ENCODE measurements around the gene CDK10. TPM values are rescaled to one million over a fixed set of nuclear protein-coding genes. Genes with fewer than 3 reads are reported as not detected.

The CDK10 gene
- total and polyA plus RNA-seq, 10 of the 15 experiments (the other 5 are each of a cell fraction or from before 2014, with no cell fraction given) = 1.5 to 58.7 (median 36.0) TPM

GRCh38 chr16:89678258-89678657, 8.2 kb upstream of the CDK10 start:
- no TSS peak for BruUV-seq (replicated peaks)
- TF ChIP-seq BACH1 (IDR thresholded peaks at IDR 0.05; ENCODE audit: borderline replicate concordance) = no peak
- no peak for TF ChIP-seq SMAD1 (IDR thresholded peaks at IDR 0.05; ENCODE audit: low read depth, partially characterized antibody)
- no peak for TF ChIP-seq NRF1 (conservative IDR thresholded peaks at IDR 0.05; ENCODE audit: low read depth, low read length)
- TF ChIP-seq TAF1 (IDR thresholded peaks at IDR 0.05; ENCODE audit: borderline replicate concordance, low read depth, low read length) = no peak
- TF ChIP-seq ATF3 (IDR thresholded peaks at IDR 0.05; ENCODE audit: borderline replicate concordance, extremely low read depth, low read depth, low read length) = no peak
- no peak for TF ChIP-seq HCFC1 (IDR thresholded peaks at IDR 0.05; ENCODE audit: low read length)
- no peak for TF ChIP-seq NFYA (IDR thresholded peaks at IDR 0.05; ENCODE audit: borderline replicate concordance, low read depth, low read length)
- TF ChIP-seq SIX5 (IDR thresholded peaks at IDR 0.05; ENCODE audit: low read depth, low read length, severe bottlenecking) = no peak
- no peak for TF ChIP-seq ETV6 (conservative IDR thresholded peaks at IDR 0.05 in 1 of 2, IDR thresholded peaks at IDR 0.05 in 1 of 2; ENCODE audit: borderline replicate concordance in 1 of 2, low read depth in 1 of 2)
- no peak for TF ChIP-seq SMARCA5 (IDR thresholded peaks at IDR 0.05)
- TF ChIP-seq SREBF1 (IDR thresholded peaks at IDR 0.05; ENCODE audit: low read length) = no peak
- no peak for TF ChIP-seq TCF12 (IDR thresholded peaks at IDR 0.05; ENCODE audit: low read depth, low read length)
- TF ChIP-seq GATAD2B (conservative IDR thresholded peaks at IDR 0.05; ENCODE audit: low read depth) = no peak
- POLR2A ChIA-PET = no interaction called here
- H3K79me2 ChIP-seq (ENCODE audit: control insufficient read depth, insufficient read depth, low read length) = no peaks in the 10 kb centered on the region
- H3K27ac ChIP-seq (ENCODE audit: control insufficient read depth, insufficient read depth) = no peak overlapping the region
- H3K9me3 ChIP-seq (replicated peaks; ENCODE audit: control insufficient read depth, insufficient read depth, low read length) = no peaks in the 10 kb centered on the region; the same call in 2 of the 3 replicates
- H3K9ac ChIP-seq (ENCODE audit: control insufficient read depth, insufficient read depth, low read length) = no peak overlapping the region
- no peaks in the 10 kb centered on the region for H4K20me1 ChIP-seq (ENCODE audit: control insufficient read depth, insufficient read depth)
- no peak for DNase-seq (ENCODE audit: low read depth, low spot score)
- H3K36me3 ChIP-seq (ENCODE audit: control insufficient read depth in 2 of 2, insufficient read depth in 2 of 2, low read length in 1 of 2) = no peaks in the 10 kb centered on the region
- SMC1A ChIA-PET (ENCODE audit: uncharacterized antibody, unreplicated experiment) = no interaction called here
- 43% methylated on average over 2 of the region's 2 CpGs for WGBS (ENCODE audit: insufficient coverage, insufficient replicate concordance, low lambda C conversion rate, missing lambda C conversion rate)
- no peak overlapping the region for H3K4me2 ChIP-seq (ENCODE audit: control insufficient read depth, insufficient read depth)
- ATAC-seq = no peak
- no peak overlapping the region for H2AFZ ChIP-seq (ENCODE audit: control insufficient read depth, low read depth, low read length)
- in situ Hi-C loops (cut with MboI) = no loop called here
- FAIRE-seq = no peak
- H3K4me1 ChIP-seq (ENCODE audit: control insufficient read depth, insufficient read depth, low read length) = no peaks in the 10 kb centered on the region
- intact Hi-C loops (cut with micrococcal nuclease; ENCODE audit: unreplicated experiment) = no loop called here
- CTCF ChIA-PET = interaction anchor here (0.6 kb wide), 1 partner anchor 121 kb away, joined by 3 read pairs; no protein-coding TSS in a partner anchor
- no peak overlapping the region for H3K4me3 ChIP-seq
- RAD21 ChIA-PET (ENCODE audit: unreplicated experiment) = no interaction called here
- no peaks in the 10 kb centered on the region for H3K27me3 ChIP-seq (replicated peaks in 1 of 2; ENCODE audit: control insufficient read depth in 2 of 2, insufficient read depth in 2 of 2, low read length in 1 of 2)
